GM12865 (cell line): ENCODE results near the gene DOCK8.
A peak's percentile ranks its signal among the peaks of the same experiment; 100 is the strongest.

Experiments
- DNase-seq: peaks from one replicate; pipeline ENCODE4 v3.0.0; 2010; ENCODE audit warnings: low read depth
- H3K4me3 ChIP-seq: 2 replicates; pipeline ENCODE4 v1.5.1; 2011; ENCODE audit warnings: mild to moderate bottlenecking, low read depth, low read length, control low read depth
- CTCF ChIP-seq: IDR thresholded peaks from 2 replicates; pipeline ENCODE4 v1.5.1; 2011; ENCODE audit warnings: low read length, control low read depth, low read depth, inconsistent platforms; ENCODE audit not compliant: insufficient read depth; ENCODE audit errors: missing control alignments

The DOCK8 gene

DNA sequence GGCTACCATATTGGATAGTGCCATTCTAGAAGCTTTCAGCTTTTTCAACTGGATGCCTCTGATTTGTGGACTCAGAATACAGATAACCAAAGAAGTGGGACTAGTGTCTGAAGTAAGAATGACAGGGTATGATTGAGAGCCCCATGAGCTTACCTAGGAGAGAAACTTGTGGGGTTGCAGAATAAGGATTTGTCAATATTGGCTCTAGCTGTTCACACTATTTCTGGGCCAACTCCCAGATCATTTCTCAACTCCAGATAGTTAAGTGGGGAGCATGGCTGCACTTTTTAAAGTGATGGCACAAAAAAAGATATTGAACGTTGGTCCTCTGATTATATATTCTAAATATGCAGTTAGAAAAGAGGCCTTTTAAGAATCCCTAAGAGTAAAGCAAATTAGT lies 252.1 kb downstream of the DOCK8 start:
- DNase-seq = no peak
- H3K4me3 ChIP-seq = no peak overlapping the region
- no peak for TF ChIP-seq CTCF

DNA sequence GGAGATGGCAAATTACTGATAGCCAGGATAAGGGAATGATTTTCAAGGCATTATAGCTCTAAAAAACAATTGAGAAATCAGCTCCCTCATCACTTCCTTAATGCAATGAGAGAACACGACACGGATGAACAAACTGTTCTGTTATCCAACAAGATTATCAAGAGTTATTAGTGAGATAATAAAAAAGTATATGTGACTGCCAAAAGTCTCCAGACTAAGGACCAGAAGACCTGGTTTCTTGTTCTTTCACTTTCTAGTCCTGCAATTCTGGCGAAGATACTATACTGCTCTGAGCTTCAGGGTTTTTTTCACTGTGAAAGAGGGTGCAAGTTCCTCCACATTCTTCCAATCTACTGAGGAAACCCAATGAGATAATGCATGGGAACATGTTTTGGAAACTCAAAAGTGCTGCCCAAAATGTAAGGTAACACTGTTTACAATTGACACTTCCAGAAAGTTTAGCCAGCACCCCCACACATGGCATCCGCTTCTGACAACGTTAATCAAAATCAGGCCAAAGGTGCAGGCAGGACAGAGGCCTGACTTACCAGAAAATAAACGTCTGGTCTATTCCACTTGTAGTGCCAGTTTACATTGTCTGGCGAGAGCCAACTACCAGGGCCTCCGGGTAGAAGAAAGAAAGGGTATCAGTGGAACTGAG lies 254.2 kb downstream of the DOCK8 start:
- DNase-seq = peak; percentile 25
- H3K4me3 ChIP-seq = peak overlapping the region; percentile 80
- TF ChIP-seq CTCF = no peak

DNA sequence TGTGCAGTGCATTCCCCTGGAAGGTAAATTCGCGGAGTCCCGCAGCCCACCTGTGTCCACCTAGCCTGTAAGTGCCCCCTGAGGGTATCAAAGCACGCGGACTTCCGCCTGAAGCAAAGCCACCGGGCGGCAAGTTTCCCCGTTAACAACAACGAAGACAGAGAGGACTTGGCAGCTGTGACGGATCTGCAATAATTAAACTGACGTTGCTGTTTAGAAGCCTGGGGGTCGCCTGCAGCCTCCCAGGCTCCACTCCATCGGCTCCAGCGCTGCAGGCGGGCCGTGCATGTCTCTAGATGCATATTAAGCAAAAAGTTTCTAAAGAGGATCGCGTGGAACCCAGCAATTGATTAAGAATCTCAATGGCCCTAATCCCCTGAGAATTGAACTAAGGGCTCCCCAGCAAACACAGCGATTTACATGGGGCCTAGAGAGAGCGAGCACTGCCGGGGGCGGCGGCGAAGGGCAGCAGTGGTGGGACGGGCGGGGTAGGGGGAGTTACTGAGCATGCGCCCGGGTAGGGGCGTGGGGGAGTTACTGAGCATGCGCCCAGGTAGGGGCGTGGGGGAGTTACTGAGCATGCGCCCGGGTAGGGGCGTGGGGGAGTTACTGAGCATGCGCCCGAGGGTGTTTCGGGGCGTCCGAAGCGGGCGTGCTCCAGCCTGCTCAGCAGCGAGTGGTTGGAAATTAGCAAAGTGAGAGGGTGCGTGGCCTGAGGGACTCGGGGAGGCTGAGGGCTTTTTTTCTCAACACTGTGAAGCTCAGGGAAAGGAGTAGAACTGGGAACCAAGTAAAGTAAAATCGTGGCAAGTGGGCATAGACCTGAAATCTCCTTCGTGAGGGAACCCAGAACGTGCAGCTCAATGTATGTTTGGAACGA lies 255.2 kb downstream of the DOCK8 start:
- TF ChIP-seq CTCF = no peak
- H3K4me3 ChIP-seq = peak overlapping the region; percentile 80
- DNase-seq = peak; percentile 94

- H3K4me3 ChIP-seq = peak overlapping the region; percentile 69
- DNase-seq = no peak
- no peak for TF ChIP-seq CTCF
These were observed 256.0 kb downstream of the DOCK8 start for GRCh38 chr9:470552-471194.

GRCh38 chr9:471320-471719 lies 256.7 kb downstream of the DOCK8 start:
- TF ChIP-seq CTCF = no peak
- no peak for DNase-seq
- H3K4me3 ChIP-seq = no peak overlapping the region

DNA sequence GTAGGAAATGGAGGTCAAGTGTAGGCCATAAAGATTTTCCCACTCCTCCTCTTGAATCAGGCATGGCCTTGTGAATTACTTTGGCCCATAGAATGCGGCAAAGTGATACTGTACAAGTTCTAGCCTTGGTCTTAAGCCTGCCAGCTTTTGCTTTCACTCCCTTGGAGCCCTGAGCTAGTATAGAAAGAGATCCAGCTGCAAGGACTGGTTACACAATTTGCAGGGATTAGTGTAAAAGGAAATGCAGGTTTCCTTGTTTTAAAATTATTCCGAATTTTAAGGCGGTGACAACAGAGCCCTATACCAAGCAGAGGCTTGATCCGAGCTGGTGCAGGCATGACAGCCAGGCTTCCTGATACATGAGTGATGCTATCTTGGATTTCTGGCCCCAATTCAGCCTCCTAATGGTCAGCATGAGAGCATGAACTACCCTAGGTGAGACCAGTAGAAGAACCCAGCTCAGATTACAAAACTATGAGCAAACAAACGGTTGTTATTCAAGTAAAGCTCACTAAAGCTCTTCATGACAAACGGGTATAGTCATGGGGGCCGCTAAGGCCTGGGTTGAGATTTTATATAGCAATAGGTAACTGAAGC lies 257.9 kb downstream of the DOCK8 start:
- DNase-seq = no peak
- H3K4me3 ChIP-seq = no peak overlapping the region
- TF ChIP-seq CTCF = no peak
